HCT116 (cell line): Measurements from ENCODE around the gene ARMC3. TPM values are rescaled to one million over a fixed set of nuclear protein-coding genes. Genes with fewer than 3 reads are reported as not detected.

ENCODE experiments used
- ATAC-seq: fragments of 200-7000 bp; cut with Tn5 transposase; 2 replicates; pipeline ENCODE4 v1.9.1; 2020; ENCODE audit warnings: mild to moderate bottlenecking, moderate library complexity
- BruUV-seq: library from RNA; stranded (reverse); fragments of 400-500 nt; replicated peaks from 2 replicates; lab custom pipeline; 2021; lab: Mats Ljungman, UMichigan
- CTCF ChIA-PET: fragments of 300-600 bp; sonication (Branson Sonifier 250); formaldehyde crosslinking; loops from one replicate; lab custom pipeline; 2021; ENCODE audit warnings: antibody characterized with exemption; lab: Charles Lee
- POLR2A ChIA-PET: fragments of 300-600, 350-600 bp; sonication (Branson Sonifier 250); formaldehyde crosslinking; loops from one replicate; lab custom pipeline; 2021; ENCODE audit warnings: antibody characterized with exemption; lab: Charles Lee
- RAD21 ChIA-PET, 2 experiments: fragments of 300-600 bp; sonication (Branson Sonifier 250); formaldehyde crosslinking; loops; one replicate each; lab custom pipeline; 2023; ENCODE audit warnings: low total read pairs in 2 of 2; ENCODE audit not compliant: uncharacterized antibody in 2 of 2, unreplicated experiment in 2 of 2, low non-redundant PET in 1 of 2; lab: Charles Lee
- DNase-seq: peaks from one replicate; pipeline ENCODE4 v3.0.0-alpha.2; 2010; ENCODE audit warnings: low read depth, low spot score
- H2AFZ ChIP-seq: fragments of 200-600 bp; shearing (Covaris generic), sonication (generic); 2 replicates; pipeline ENCODE4 v1.6.1; 2017; ENCODE audit warnings: low read depth, mixed run types, mixed read lengths, antibody characterized with exemption, low read length; ENCODE audit not compliant: poor library complexity, severe bottlenecking
- H3K27ac ChIP-seq: 2 replicates; pipeline ENCODE4 v1.5.1; 2012; ENCODE audit warnings: low read depth, low read length
- H3K27me3 ChIP-seq: fragments of 200-600 bp; sonication (generic); 2 replicates; pipeline ENCODE4 v1.6.1; 2016; ENCODE audit warnings: mixed run types, low read length, mixed read lengths; ENCODE audit not compliant: insufficient read depth
- H3K36me3 ChIP-seq, 2 experiments: fragments of 200-500 bp in 1 of 2; fragments of 200-600 bp in 1 of 2; sonication (Bioruptor generic) in 1 of 2; sonication (generic) in 1 of 2; 2 replicates each; pipeline versions ENCODE4 v1.5.1 to v1.6.1; 2014 to 2016; ENCODE audit warnings: low read length in 2 of 2, inconsistent platforms in 1 of 2, mixed read lengths in 1 of 2, mixed run types in 1 of 2; ENCODE audit not compliant: insufficient read depth in 2 of 2, control insufficient read depth in 1 of 2
- H3K4me1 ChIP-seq, 2 experiments: fragments of 200-600 bp in 1 of 2; sonication (generic) in 1 of 2; 2 replicates each; pipeline versions ENCODE4 v1.5.1 to v1.6.1; 2012 to 2017; ENCODE audit warnings: low read length in 2 of 2, inconsistent platforms in 1 of 2, mild to moderate bottlenecking in 1 of 2, mixed read lengths in 1 of 2, mixed run types in 1 of 2, moderate library complexity in 1 of 2; ENCODE audit not compliant: insufficient read depth in 2 of 2, control insufficient read depth in 1 of 2
- H3K4me2 ChIP-seq: fragments of 200-600 bp; sonication (generic); 2 replicates; pipeline ENCODE4 v1.6.1; 2017; ENCODE audit warnings: mixed run types, low read length, mixed read lengths
- H3K4me3 ChIP-seq, 2 experiments: fragments of 200-600 bp in 1 of 2; sonication (generic) in 1 of 2; replicated peaks in 1 of 2; 2 replicates each; pipeline ENCODE4 v1.5.1; 2011 to 2016; ENCODE audit warnings: low read length in 2 of 2, control low read depth in 1 of 2, low read depth in 1 of 2, mild to moderate bottlenecking in 1 of 2, mixed read lengths in 1 of 2, mixed run types in 1 of 2
- H3K79me2 ChIP-seq: fragments of 200-600 bp; sonication (generic); 2 replicates; pipeline ENCODE4 v1.6.1; 2017; ENCODE audit warnings: mild to moderate bottlenecking, mixed run types, low read length, moderate library complexity, mixed read lengths; ENCODE audit not compliant: insufficient read depth
- H3K9ac ChIP-seq: fragments of 200-600 bp; sonication (generic); 2 replicates; pipeline ENCODE4 v1.6.1; 2016; ENCODE audit warnings: low read length, mixed read lengths
- H3K9me2 ChIP-seq: fragments of 200-600 bp; sonication (generic), shearing (Covaris generic); 2 replicates; pipeline ENCODE4 v1.6.1; 2017; ENCODE audit warnings: mixed run types, mild to moderate bottlenecking, moderate library complexity; ENCODE audit not compliant: insufficient read depth
- H3K9me3 ChIP-seq, 2 experiments: fragments of 200-500 bp in 1 of 2; fragments of 200-600 bp in 1 of 2; sonication (Bioruptor generic) in 1 of 2; sonication (generic) in 1 of 2; 2 replicates each; pipeline ENCODE4 v1.6.1; 2014 to 2017; ENCODE audit warnings: low read length in 2 of 2, mixed read lengths in 2 of 2, inconsistent platforms in 1 of 2, low read depth in 1 of 2, mild to moderate bottlenecking in 1 of 2, mixed run types in 1 of 2, moderate library complexity in 1 of 2; ENCODE audit not compliant: control insufficient read depth in 1 of 2, insufficient read depth in 1 of 2
- H4K20me1 ChIP-seq: fragments of 200-600 bp; sonication (generic), shearing (Covaris generic); 2 replicates; pipeline ENCODE4 v1.6.1; 2017; ENCODE audit warnings: mixed run types, mild to moderate bottlenecking, moderate library complexity; ENCODE audit not compliant: insufficient read depth
- CEBPB ChIP-seq: IDR thresholded peaks from 2 replicates; pipeline ENCODE4 v1.6.1; 2012; ENCODE audit warnings: low read depth
- EZH2phosphoT487 ChIP-seq: fragments of 200-600 bp; IDR thresholded peaks from 2 replicates; pipeline ENCODE4 v1.6.1; 2018; ENCODE audit warnings: antibody characterized with exemption, borderline replicate concordance
- FOSL1 ChIP-seq: IDR thresholded peaks from 2 replicates; pipeline ENCODE4 v1.6.1; 2012; ENCODE audit warnings: low read depth
- JUND ChIP-seq: IDR thresholded peaks from 2 replicates; pipeline ENCODE4 v1.6.1; 2012
- MAX ChIP-seq: IDR thresholded peaks from 2 replicates; pipeline ENCODE4 v1.6.1; 2012
- POLR2AphosphoS5 ChIP-seq: IDR thresholded peaks from 2 replicates; pipeline ENCODE4 v1.6.1; 2011; ENCODE audit warnings: mild to moderate bottlenecking, low read depth, low read length, moderate library complexity
- RAD21 ChIP-seq: IDR thresholded peaks from 2 replicates; pipeline ENCODE4 v1.6.1; 2012; ENCODE audit warnings: low read depth, mild to moderate bottlenecking
- SIN3A ChIP-seq: IDR thresholded peaks from 2 replicates; pipeline ENCODE4 v1.6.1; 2012; ENCODE audit warnings: low read depth
- SP1 ChIP-seq: IDR thresholded peaks from 2 replicates; pipeline ENCODE4 v1.6.1; 2012; ENCODE audit warnings: low read depth
- TCF7L2 ChIP-seq: IDR thresholded peaks from 2 replicates; pipeline ENCODE4 v1.7.0; 2011; ENCODE audit warnings: borderline replicate concordance, inconsistent platforms; ENCODE audit not compliant: insufficient read depth, insufficient read length; ENCODE audit errors: extremely low read depth
- YY1 ChIP-seq: IDR thresholded peaks from 2 replicates; pipeline ENCODE4 v1.6.1; 2011; ENCODE audit warnings: low read length, low read depth, moderate library complexity, mild to moderate bottlenecking; ENCODE audit not compliant: insufficient replicate concordance; ENCODE audit errors: extremely low read depth
- ZBTB33 ChIP-seq: IDR thresholded peaks from 2 replicates; pipeline ENCODE4 v1.6.1; 2011; ENCODE audit warnings: mild to moderate bottlenecking, low read length, moderate library complexity; ENCODE audit not compliant: insufficient replicate concordance; ENCODE audit errors: extremely low read depth
- intact Hi-C: fragments of 100-400 bp; cut with micrococcal nuclease; formaldehyde crosslinking; loops from 2 replicates; pipeline ENCODE4 v1.10.0; 2022
- total RNA-seq: library from RNA; stranded (reverse); gene quantifications from one replicate; pipeline ENCODE4 v1.2.1, GENCODE V29; 2021; ENCODE audit not compliant: unreplicated experiment

The ARMC3 gene
- total RNA-seq, 1 experiment from 2014 or later, result 2.6 TPM

DNA sequence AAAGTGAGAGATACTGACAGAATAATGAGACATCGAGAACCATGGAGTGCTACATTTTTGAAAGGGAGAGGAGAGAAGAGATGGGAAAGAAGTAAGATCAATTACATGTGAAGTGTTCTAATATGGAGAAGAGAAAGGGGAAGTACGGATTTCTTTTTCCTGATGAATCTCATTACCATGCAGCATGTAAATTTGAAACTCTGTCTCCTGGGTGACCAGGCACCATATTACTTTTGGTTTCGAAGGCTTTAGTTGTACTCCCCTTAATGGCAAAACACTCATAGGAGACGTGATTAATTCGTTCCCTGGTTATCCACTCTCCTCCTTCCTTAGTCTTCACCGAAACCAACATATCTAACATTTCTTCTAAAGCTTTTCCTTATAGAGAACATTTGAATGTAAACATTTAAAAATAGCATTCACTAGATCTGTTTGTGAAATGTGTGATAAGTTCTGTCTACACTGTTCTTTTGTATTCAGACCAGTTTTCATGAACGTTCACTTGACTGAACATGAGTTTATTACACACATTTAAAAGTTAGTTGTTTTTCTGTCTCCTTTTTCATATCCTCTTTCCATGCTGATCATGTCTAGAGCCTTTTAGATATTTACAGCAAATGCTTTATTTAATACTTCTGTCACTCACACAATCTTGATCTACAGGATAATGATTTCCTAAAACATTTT lies 87.3 kb downstream of the ARMC3 start (continued):
- TF ChIP-seq YY1 (no peak), FOSL1 (no peak), TCF7L2 (no peak), ZBTB33 (no peak), SIN3A (no peak), RAD21 (no peak)
- TF ChIP-seq, all 23 proteins: peak for 0

DNA sequence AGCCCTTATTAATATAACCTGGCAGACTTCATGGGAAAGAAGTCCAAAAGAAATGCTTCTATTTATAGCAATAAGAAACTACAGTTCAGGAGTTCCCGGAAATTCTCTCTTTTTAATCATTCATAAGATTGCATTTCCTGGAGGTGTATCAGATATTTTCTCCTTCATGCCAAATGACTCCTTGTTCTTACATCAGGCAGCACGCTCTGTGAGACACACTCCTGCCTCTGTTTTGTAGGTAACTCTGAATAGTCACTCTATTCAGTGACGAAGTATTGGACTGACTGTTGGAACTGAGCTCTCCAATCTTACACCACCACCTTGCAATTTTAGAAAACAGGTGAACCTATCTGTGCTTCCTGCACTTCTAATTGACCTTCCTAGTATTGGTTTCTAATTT lies 88.8 kb downstream of the ARMC3 start:
- H3K9me2 ChIP-seq, result no peaks in the 10 kb centered on the region
- DNase-seq (no peak), ATAC-seq (no peak)
- CTCF ChIA-PET, result no interaction called here
- no peaks in the 10 kb centered on the region for H3K79me2 ChIP-seq
- H3K36me3 ChIP-seq, result no peaks in the 10 kb centered on the region
- H3K27ac ChIP-seq, result no peak overlapping the region
- RAD21 ChIA-PET, result no interaction called here
- no peaks in the 10 kb centered on the region for H3K27me3 ChIP-seq
- no peaks in the 10 kb centered on the region for H4K20me1 ChIP-seq
- BruUV-seq, result no TSS peak
- no peak overlapping the region for H3K4me2 ChIP-seq
- TF ChIP-seq POLR2AphosphoS5, result no peak
- TF ChIP-seq MAX, result no peak
- TF ChIP-seq JUND, result no peak
- no peak for TF ChIP-seq SP1
- no peak for TF ChIP-seq EZH2phosphoT487
- TF ChIP-seq ZBTB33, result no peak
- TF ChIP-seq CEBPB, result no peak
- no peaks in the 10 kb centered on the region for H3K4me1 ChIP-seq
- no peaks in the 10 kb centered on the region for H3K9me3 ChIP-seq
- intact Hi-C loops, result no loop called here
- no peak overlapping the region for H3K9ac ChIP-seq
- H3K4me3 ChIP-seq, result no peak overlapping the region
- POLR2A ChIA-PET, result no interaction called here
- H2AFZ ChIP-seq, result no peak overlapping the region
